ENCODE results near the gene DNAJC1. TPM values are rescaled to one million over a fixed set of nuclear protein-coding genes. Genes with fewer than 3 reads are reported as not detected.

Gene DNAJC1
- total RNA-seq, 4 donors from 2014 or later: 22.8 to 101 (median 49.4) TPM

DNA sequence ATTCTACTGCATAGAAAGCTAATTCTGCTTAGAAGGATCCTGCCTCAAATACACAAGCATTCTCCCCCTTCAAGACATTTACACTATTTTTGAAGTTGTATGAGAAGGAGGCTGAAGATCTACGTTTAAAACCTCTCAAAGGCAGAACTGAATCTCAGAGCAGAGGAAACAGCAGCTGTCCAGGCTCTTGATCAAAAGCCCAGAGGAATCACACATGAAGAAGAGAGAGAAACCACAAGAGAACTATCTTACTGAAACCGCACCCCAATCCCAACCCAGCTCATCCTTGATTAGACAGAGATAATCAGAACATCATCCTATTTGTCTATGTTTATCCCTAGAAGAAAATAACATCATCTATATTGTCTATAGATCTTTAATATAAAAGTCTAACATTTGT, 2.2 kb upstream of the DNAJC1 start:
- H3K4me3 ChIP-seq (ENCODE audit: low read depth, poor library complexity, severe bottlenecking): no peak overlapping the region
- TF ChIP-seq, protein P1, sequence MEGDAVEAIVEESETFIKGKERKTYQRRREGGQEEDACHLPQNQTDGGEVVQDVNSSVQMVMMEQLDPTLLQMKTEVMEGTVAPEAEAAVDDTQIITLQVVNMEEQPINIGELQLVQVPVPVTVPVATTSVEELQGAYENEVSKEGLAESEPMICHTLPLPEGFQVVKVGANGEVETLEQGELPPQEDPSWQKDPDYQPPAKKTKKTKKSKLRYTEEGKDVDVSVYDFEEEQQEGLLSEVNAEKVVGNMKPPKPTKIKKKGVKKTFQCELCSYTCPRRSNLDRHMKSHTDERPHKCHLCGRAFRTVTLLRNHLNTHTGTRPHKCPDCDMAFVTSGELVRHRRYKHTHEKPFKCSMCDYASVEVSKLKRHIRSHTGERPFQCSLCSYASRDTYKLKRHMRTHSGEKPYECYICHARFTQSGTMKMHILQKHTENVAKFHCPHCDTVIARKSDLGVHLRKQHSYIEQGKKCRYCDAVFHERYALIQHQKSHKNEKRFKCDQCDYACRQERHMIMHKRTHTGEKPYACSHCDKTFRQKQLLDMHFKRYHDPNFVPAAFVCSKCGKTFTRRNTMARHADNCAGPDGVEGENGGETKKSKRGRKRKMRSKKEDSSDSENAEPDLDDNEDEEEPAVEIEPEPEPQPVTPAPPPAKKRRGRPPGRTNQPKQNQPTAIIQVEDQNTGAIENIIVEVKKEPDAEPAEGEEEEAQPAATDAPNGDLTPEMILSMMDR (IDR thresholded peaks at IDR 0.05): no peak
- TF ChIP-seq POLR2A (IDR thresholded peaks at IDR 0.05): no peak
- intact Hi-C loops (cut with DNase I; ENCODE audit: low total_unique reads): no loop called here
- no peak for DNase-seq (ENCODE audit: low spot score in 2 of 2)
- WGBS, 2 donors: 67 to 75% methylated on average over 2 of the region's 2 CpGs

DNA sequence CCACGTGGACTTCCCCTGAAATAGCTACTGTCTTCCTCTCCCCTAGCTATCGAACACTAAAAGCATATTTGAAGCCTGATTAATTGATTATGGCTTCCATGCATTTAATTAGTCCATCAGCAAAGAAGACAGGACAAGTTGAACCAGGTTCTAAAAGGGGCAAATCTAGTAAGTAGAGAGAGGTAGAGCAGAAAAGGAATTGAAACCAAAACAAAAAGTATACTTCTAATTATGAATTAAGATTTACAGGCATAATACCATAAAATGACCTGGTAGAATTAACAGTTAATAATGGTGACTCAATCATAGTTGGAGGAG, 393 bp upstream of the DNAJC1 start:
- 0 to 3% methylated on average over 2 of the region's 2 CpGs for WGBS, 2 donors
- DNase-seq (ENCODE audit: low spot score in 2 of 2): no peak
- TF ChIP-seq, protein P1 (IDR thresholded peaks at IDR 0.05): no peak
- no peak for TF ChIP-seq POLR2A (IDR thresholded peaks at IDR 0.05)
- H3K4me3 ChIP-seq (ENCODE audit: low read depth, poor library complexity, severe bottlenecking): no peak overlapping the region
- intact Hi-C loops (cut with DNase I; ENCODE audit: low total_unique reads): no loop called here

DNA sequence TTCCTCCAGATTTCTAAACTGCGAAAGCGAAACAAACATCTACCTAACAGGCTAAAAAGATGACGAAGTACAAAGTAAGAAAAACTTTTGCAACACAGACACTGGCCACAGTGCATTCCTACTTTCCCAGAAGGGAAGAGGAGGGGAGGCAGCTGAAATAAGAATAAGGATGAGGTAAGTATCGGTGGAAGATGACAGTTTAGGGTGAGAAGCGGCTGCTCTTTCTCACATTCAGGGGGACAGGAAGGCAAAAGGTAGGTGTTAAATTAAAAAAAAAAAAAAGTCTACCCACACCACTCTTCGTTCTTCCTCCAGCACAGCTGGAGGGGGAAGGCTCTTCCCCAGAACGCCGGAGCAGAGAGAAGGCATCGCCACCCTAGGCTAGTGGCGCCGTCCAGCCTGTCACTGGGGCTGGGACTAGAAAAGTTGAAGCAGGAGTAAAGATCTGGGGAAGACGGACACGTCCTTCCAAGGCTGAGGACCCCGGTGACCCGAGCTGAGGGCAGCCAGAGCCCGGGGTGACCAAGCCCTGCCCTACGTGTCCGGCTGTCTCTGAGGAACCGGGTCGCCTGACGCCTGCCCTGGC, 846 bp downstream of the DNAJC1 start:
- peak overlapping the region; percentile 80 for H3K4me3 ChIP-seq (ENCODE audit: low read depth, poor library complexity, severe bottlenecking)
- DNase-seq (ENCODE audit: low spot score in 2 of 2): no peak
- intact Hi-C loops (cut with DNase I; ENCODE audit: low total_unique reads): no loop called here

DNA sequence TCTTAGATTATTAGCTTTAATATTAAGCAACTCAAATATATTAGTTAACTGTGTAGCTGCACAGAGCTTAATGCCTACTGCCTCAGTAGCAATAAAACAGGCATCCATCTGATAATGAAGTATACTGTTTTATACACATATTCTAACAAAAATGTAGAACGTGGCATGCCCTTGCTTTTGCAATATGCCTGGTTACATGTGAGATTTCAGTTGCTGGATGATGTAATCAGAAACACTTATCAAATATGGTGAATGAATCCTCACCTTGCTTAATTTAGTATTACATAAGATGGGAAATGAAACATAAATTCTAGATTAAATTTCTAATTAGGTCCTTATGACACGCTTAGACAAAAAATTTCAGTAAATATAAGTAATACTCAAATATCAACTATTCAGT, 8.0 kb downstream of the DNAJC1 start:
- TF ChIP-seq, protein P1 (IDR thresholded peaks at IDR 0.05): no peak
- TF ChIP-seq POLR2A (IDR thresholded peaks at IDR 0.05): no peak
- no peak for DNase-seq (ENCODE audit: low spot score in 2 of 2)
- H3K4me3 ChIP-seq (ENCODE audit: low read depth, poor library complexity, severe bottlenecking): no peak overlapping the region
- intact Hi-C loops (cut with DNase I; ENCODE audit: low total_unique reads): no loop called here
- WGBS, 2 donors: 73 to 75% methylated on average over 2 of the region's 2 CpGs

More for the DNA sequence above, 846 bp downstream of the DNAJC1 start:
- TF ChIP-seq POLR2A (IDR thresholded peaks at IDR 0.05): no peak
- TF ChIP-seq, protein P1 (IDR thresholded peaks at IDR 0.05): no peak
- WGBS, 2 donors: 1 to 2% methylated on average over 16 to 18 of the region's 21 CpGs

DNA sequence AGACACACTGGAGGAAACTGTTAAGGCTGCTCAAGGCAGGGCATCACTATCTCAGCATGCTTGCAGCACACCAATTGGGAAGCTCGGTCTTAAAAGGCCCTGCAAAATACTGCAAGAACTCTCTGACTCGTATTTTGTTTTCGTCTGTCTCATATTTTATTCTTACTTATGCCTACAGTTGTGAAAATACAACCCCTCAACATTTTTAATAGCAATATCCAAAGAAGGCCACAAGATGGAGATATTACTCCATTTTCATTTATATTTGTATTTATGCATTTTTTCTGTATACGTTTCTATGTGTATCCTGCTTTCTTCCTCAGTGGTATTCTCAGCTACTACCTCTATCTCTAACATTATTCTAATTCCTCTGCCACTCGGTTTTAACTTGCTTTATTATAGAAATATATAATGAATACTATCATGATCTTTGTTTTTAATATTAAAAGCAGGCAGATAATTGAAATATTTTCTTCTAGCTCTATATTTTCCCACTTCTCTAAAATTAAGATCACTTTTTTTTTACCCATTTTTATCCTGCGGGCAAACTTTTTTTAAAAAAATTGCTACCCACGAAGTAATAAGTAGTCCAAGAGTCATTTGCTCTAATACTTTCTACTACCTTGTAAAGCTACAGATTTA, 10.0 kb downstream of the DNAJC1 start:
- no peak for DNase-seq (ENCODE audit: low spot score in 2 of 2)
- intact Hi-C loops (cut with DNase I; ENCODE audit: low total_unique reads): no loop called here
- no peak for TF ChIP-seq POLR2A (IDR thresholded peaks at IDR 0.05)
- TF ChIP-seq, protein P1 (IDR thresholded peaks at IDR 0.05): no peak
- 57 to 58% methylated on average over 7 of the region's 7 CpGs for WGBS, 2 donors
- no peak overlapping the region for H3K4me3 ChIP-seq (ENCODE audit: low read depth, poor library complexity, severe bottlenecking)

DNA sequence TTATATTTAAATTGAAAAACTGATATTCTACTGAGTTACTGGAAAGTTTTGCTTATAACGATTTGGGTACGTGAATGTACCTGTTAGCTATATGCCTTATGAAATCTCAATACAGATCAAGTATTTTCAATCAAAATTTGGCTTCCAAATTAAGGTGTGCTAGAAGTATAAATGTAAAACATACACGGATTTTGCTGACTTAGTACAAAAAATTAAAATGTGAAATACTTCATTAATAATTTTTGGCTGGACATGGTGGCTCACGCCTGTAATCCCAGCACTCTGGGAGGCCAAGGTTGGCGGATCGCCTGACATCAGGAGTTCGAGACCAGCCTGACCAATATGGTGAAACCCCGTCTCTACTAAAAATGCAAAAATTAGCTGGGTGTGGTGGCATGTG, 11.7 kb downstream of the DNAJC1 start:
- no peak for TF ChIP-seq POLR2A (IDR thresholded peaks at IDR 0.05)
- TF ChIP-seq, protein P1 (IDR thresholded peaks at IDR 0.05): no peak
- no peak for DNase-seq (ENCODE audit: low spot score in 2 of 2)
- no peak overlapping the region for H3K4me3 ChIP-seq (ENCODE audit: low read depth, poor library complexity, severe bottlenecking)
- intact Hi-C loops (cut with DNase I; ENCODE audit: low total_unique reads): no loop called here
- WGBS, 2 donors: 88 to 92% methylated on average over 8 of the region's 8 CpGs

Measured in lower leg skin (tissue), 4 donors.